Smooth muscle cell (in vitro differentiated cells): Measurements from ENCODE around the gene MRPL9. TPM values are rescaled to one million over a fixed set of nuclear protein-coding genes. Genes with fewer than 3 reads are reported as not detected.

ENCODE experiments used
- DNase-seq: peaks from one replicate; lab custom pipeline; 2025; ENCODE audit not compliant: unreplicated experiment; lab: John Stamatoyannopoulos, UW
- H2AFZ ChIP-seq: fragments of 200-600 bp; sonication (generic); 2 replicates; pipeline ENCODE4 v1.6.0; 2016; ENCODE audit warnings: antibody characterized with exemption, low read depth, mild to moderate bottlenecking
- H3F3A ChIP-seq: fragments of 200-600 bp; sonication (generic); 2 replicates; pipeline ENCODE4 v1.6.0; 2017; ENCODE audit warnings: antibody characterized with exemption, low read depth
- H3K27ac ChIP-seq: fragments of 200-600 bp; sonication (generic); 2 replicates; pipeline ENCODE4 v1.5.1; 2016; ENCODE audit warnings: low read depth, mild to moderate bottlenecking
- H3K27me3 ChIP-seq: fragments of 200-600 bp; sonication (generic); 2 replicates; pipeline ENCODE4 v1.6.1; 2016; ENCODE audit warnings: low read depth, mild to moderate bottlenecking
- H3K36me3 ChIP-seq: fragments of 200-600 bp; sonication (generic); 2 replicates; pipeline ENCODE4 v1.5.1; 2016; ENCODE audit warnings: low read depth
- H3K4me1 ChIP-seq: fragments of 200-600 bp; sonication (generic); 2 replicates; pipeline ENCODE4 v1.5.1; 2016; ENCODE audit warnings: low read depth
- H3K4me2 ChIP-seq: fragments of 200-600 bp; sonication (generic); 2 replicates; pipeline ENCODE4 v1.6.0; 2016; ENCODE audit warnings: mild to moderate bottlenecking
- H3K4me3 ChIP-seq: fragments of 200-600 bp; sonication (generic); 2 replicates; pipeline ENCODE4 v1.5.1; 2016; ENCODE audit warnings: mild to moderate bottlenecking
- H3K79me2 ChIP-seq: fragments of 200-600 bp; sonication (generic); 2 replicates; pipeline ENCODE4 v1.6.0; 2016; ENCODE audit warnings: low read depth, mild to moderate bottlenecking
- H3K9ac ChIP-seq: fragments of 200-600 bp; sonication (generic); 2 replicates; pipeline ENCODE4 v1.6.0; 2016; ENCODE audit warnings: low read depth
- H3K9me3 ChIP-seq: fragments of 200-600 bp; sonication (generic); replicated peaks from 2 replicates; pipeline ENCODE4 v1.5.1; 2016; ENCODE audit warnings: low read depth
- H4K20me1 ChIP-seq: fragments of 200-600 bp; sonication (generic); 2 replicates; pipeline ENCODE4 v1.6.0; 2016; ENCODE audit warnings: low read depth
- WGBS: methylation state at CpG from one replicate; pipeline ENCODE4 v1.1.7; 2016; ENCODE audit warnings: low lambda C conversion rate; 5-methylcytosine and 5-hydroxymethylcytosine counted together
- polyA plus RNA-seq: library from polyadenylated mRNA; unstranded; fragments of >200 nt; fragmentation: Nextera tagmentation; extraction: Ambion mirVana; gene quantifications from 2 replicates; pipeline ENCODE4 v1.2.1, GENCODE V29; 2016
- total RNA-seq: library from RNA; depleted of rRNA; stranded (reverse); fragments of >200 nt; gene quantifications from 2 replicates; pipeline ENCODE4 v1.2.3, GENCODE V29; 2014
- TF ChIP-seq, protein P1 (sequence below): fragments of 200-600 bp; sonication (generic); IDR thresholded peaks from 2 replicates; pipeline ENCODE4 v1.5.1; 2017; ENCODE audit warnings: borderline replicate concordance, mild to moderate bottlenecking, antibody characterized with exemption; ENCODE audit not compliant: insufficient read depth, poor library complexity, severe bottlenecking

MRPL9 gene
- total and polyA plus RNA-seq, 2 experiments from 2014 or later: 109 to 151 TPM

DNA sequence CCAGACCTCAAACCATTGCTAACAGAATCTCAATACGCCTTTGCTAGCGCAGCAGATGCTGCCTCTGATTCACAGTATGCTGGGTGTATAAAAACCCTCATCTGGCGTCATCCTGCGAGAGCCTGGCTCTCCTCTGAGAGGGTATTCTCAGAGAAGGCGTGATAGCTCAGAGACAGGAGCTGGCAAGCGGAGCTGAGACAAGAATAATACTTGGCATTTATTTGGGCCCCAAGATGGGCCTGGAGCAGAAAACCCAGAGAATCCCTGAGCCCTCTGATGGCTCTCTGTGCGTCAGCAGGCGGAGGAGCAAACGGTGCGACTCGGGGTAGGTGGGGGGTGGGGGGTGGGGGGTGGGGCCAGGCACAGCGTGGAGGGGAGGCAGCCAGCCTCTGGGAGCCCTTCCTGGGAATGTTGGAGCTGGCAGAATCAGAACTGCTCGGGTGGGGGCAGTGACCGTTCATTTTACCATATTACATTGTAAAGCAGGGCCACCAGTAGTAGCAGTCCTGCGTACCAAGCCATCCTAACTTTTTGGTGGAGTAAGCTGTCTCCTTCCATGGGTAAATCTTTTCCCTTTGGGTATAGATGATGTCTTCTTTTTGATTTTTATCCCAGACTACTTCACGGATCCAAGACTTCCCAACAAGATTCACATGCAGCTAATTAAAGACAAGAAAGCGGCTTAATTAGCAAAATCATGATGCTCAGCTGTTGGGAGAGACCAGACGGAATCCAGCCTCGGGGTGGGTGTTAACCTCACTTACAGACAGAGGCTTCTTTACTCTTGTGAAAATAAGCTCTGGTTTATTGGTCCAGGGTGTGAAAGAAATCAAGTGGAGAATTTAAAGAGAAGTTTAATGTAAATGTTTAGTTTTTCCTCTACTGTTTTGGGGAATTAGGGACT is 34.9 kb downstream of the MRPL9 start:
- TF ChIP-seq, protein P1, sequence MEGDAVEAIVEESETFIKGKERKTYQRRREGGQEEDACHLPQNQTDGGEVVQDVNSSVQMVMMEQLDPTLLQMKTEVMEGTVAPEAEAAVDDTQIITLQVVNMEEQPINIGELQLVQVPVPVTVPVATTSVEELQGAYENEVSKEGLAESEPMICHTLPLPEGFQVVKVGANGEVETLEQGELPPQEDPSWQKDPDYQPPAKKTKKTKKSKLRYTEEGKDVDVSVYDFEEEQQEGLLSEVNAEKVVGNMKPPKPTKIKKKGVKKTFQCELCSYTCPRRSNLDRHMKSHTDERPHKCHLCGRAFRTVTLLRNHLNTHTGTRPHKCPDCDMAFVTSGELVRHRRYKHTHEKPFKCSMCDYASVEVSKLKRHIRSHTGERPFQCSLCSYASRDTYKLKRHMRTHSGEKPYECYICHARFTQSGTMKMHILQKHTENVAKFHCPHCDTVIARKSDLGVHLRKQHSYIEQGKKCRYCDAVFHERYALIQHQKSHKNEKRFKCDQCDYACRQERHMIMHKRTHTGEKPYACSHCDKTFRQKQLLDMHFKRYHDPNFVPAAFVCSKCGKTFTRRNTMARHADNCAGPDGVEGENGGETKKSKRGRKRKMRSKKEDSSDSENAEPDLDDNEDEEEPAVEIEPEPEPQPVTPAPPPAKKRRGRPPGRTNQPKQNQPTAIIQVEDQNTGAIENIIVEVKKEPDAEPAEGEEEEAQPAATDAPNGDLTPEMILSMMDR: no peak
- H3K9ac ChIP-seq: no peak overlapping the region
- WGBS: 24% methylated on average over 19 of the region's 19 CpGs
- peaks cover 12% of the 10 kb centered on the region for H3K27me3 ChIP-seq
- H3K9me3 ChIP-seq: no peaks in the 10 kb centered on the region
- H3K4me2 ChIP-seq: peak overlapping the region; percentile 72
- H3K4me1 ChIP-seq: peaks cover 5% of the 10 kb centered on the region
- DNase-seq: no peak
- H3K4me3 ChIP-seq: peak overlapping the region; percentile 26
- H3K36me3 ChIP-seq: no peaks in the 10 kb centered on the region
- H3F3A ChIP-seq: no peaks in the 10 kb centered on the region
- no peaks in the 10 kb centered on the region for H4K20me1 ChIP-seq
- H3K27ac ChIP-seq: no peak overlapping the region
- peak overlapping the region; percentile 78 for H2AFZ ChIP-seq
- no peaks in the 10 kb centered on the region for H3K79me2 ChIP-seq

DNA sequence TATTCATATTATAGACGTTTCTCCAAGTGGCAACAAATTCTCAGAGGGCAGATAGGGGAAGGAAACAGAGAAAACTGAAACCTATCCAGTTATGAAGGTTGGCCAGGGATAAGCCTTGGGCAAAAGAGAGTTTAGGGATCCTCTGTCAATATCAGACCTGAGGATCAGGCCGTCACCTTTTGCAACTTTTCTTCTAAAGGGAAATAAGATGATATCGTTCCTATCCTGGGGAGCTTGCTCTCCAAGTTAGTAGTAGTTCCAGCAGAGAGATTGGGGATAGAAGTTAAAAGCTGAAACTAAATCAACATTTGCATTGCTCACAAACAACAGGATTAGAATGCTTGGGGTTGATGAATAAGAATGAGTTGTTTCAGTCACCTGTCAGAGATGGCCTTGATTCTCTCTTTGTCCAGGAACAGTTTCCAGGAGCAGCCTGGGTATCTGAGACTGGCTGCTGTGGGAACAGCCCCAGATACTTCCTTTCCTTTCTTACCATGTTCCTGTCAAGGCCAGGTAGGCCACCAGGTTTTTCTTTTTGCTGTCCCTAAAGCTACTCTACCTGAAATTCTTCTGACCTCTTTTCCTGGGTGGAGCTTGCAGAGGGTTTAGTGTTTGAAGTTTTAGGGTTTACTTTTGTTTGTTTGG is 39.4 kb downstream of the MRPL9 start:
- Histone ChIP-seq H2AFZ (no peak overlapping the region), H3K4me2 (no peak overlapping the region), H3F3A (peaks cover 3% of the 10 kb centered on the region), H3K36me3 (no peaks in the 10 kb centered on the region), H4K20me1 (no peaks in the 10 kb centered on the region), H3K9ac (no peak overlapping the region), H3K79me2 (no peaks in the 10 kb centered on the region), H3K9me3 (no peaks in the 10 kb centered on the region), H3K4me3 (no peak overlapping the region), H3K4me1 (peaks cover 22% of the 10 kb centered on the region), H3K27ac (no peak overlapping the region), H3K27me3 (peaks cover 55% of the 10 kb centered on the region)
- DNase-seq: no peak
- TF ChIP-seq, protein P1: no peak
- WGBS: 67% methylated on average over 3 of the region's 3 CpGs

DNA sequence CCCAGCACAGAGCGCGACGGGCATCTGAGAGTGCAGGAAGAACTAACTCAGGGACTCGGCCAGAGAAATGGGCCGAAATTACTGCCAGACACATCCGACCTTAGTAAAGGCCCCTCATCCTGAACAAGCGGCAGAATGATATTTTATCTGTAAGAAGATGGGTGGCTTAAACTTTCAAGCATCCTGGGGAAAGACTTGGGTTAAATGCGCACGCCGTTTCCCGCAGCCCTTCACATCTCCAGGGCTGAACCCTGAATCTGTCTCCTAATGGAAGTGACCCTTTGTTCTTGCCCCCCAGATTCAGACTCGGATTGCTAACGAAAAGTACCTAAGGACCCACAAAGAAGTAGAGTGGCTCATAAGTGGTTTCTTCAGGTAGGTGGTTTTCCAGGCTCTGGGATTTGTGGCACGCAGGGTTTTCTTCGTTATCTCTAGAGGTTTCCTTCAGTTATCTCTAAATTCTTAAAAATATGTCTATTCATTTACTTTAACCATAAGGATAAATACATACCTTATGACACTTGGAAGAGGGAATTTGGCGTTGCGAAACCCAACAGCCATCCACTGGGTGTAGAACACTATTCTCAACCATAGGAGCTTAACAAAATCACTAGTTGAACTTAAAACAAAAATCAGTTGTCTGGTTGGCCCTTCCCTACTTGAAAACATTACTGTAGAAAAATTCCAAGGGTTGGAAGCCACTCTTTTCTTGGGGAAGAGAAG is 41.3 kb downstream of the MRPL9 start:
- WGBS: 40% methylated on average over 17 of the region's 17 CpGs
- Histone ChIP-seq H4K20me1 (no peaks in the 10 kb centered on the region), H3K4me2 (peak overlapping the region; percentile 90), H2AFZ (peak overlapping the region; percentile 43), H3K4me1 (peaks cover 17% of the 10 kb centered on the region), H3F3A (peaks cover 3% of the 10 kb centered on the region), H3K27me3 (peaks cover 69% of the 10 kb centered on the region), H3K27ac (no peak overlapping the region), H3K9ac (no peak overlapping the region), H3K36me3 (no peaks in the 10 kb centered on the region), H3K9me3 (no peaks in the 10 kb centered on the region), H3K79me2 (no peaks in the 10 kb centered on the region), H3K4me3 (peak overlapping the region; percentile 51)
- TF ChIP-seq, protein P1: no peak
- DNase-seq: no peak
